DMS53 (cell line): ENCODE data around the gene CABP1.
"Not testable (repeated sequence)": the region's sequence is repeated elsewhere in the genome, so short reads cannot be mapped to it uniquely, and the experiment has no call there.

Experiments used
- DNase-seq: peaks from one replicate; lab custom pipeline; 2025; lab: John Stamatoyannopoulos, UW

Gene CABP1

DNA sequence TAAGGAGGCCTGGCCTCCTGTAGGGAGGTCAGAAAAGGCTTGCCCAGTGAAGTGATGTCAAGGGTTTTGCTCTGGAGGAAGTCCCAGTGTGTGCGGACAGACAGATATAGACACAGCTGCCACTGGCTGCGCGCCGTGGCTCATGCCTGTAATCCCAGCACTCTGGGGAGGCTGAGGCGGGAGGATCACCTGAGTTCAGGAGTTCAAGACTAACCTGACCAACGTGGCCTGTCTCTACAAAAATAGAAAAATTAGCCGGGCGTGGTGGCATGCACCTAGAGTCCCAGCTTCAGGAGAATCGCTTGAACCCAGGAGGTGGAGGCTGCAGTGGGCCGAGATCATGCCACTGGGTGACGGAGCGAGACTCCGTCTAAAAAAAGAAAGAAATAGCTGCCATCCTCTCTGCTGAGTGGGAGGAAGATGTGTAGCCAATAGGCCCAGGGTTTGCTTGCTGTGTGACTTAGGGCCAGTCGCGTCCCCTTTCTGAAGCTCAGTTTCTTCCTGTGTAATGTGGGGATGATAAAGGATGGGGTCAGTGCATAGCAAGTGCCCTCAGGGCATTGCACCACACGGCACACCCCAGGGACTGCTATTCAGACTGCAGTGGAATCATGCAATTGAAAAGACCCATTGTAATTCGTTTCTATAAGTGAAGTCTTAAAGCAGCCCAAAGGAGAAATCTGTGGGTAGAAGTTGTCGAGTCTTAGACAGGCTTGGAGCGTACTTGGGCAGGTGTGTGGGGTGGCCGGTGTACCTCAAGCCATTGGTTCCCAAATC is 27.9 kb downstream of the CABP1 start:
- no peak for DNase-seq

DNA sequence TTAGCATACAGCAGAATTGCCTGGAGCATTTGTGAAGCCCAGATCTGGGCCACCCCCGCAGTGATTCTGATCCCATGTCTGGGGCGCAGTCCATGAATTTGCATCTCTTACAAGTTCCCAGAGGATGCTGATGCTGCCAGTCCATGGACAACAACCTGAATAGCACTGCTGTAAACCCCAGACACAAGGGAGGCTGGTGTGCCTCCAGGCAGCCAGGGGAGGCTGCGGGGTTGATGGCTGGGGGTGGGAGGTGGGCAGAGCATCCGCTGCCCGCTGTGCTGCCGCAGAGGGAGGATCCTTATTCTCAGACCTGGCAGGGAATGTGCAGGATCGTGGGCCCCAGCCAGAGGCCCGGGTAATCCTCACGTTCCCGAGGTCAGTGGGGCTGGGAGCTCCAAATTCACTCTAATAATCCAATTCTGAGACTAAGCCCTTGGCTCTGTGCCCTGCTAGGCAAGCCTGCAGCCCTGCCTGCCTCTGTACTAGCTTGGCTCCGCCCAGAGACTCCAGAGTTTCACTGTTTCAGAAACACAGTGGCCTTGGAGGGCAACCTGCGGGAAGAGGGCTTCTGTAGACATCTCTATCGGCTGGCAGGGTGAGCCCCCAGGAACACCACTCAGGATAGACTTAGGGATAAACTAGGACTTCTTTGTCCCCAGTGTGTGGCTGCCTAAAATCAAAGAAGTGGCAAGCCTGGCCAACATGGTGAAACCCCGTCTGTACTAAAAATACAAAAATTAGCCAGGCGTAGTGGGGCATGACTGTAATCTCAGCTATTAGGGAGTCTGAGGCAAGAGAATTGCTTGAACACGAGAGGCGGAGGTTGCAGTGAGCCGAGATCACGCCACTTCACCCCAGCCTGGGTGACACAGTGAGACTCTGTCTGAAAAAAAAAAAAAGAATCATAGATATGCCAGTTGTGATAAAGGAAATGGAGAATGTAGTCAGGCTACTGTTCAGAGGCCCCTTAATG is 28.7 kb downstream of the CABP1 start:
- peak; percentile 25 for DNase-seq

GRCh38 chr12:120670237-120670636 is 29.8 kb downstream of the CABP1 start:
- not testable (repeated sequence) for DNase-seq

DNA sequence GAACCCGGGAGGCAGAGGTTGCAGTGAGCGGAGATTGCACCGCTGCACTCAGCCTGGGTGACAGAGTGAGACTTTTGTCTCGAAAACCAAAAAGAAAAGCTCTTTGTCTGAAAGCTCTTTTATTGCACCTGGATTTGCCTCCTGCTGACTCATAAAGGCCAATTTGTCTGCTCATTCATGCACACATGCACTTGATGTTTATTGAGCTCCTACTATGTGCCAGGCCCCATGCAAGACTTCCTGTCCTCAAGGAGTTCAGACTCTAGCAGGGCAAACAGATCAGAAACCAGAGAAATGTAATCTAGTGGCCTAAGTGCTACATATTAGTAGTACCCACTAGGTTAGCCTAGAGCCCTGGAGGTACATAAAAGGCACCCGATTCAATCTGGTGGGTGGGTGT is 30.2 kb downstream of the CABP1 start:
- DNase-seq = no peak

DNA sequence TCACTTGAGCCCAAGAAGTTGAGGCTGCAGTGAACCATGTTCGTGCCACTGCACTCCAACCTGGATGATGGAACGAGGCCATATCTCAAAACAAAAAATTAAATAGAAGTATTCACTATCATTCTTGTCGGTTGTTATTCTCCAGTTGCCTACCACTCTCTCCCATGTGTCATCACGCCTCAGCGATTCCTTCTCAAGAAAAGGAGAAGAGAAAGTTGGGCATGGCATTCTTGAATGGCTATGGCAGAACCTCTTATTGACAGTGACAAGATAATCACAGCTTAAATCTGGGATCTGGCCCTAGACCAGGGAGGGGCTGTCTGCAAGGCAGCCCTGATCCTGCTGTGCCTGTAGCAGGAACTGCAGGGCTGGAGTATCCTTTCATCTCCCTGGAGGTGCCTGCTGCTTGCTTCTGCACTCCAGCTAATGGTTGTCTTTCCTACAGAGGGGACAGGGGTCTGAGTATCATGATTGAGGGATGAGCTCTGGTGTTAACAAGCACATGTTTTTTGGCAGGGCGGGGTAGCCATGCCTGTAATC is 33.7 kb downstream of the CABP1 start:
- no peak for DNase-seq

GRCh38 chr12:120677765-120678473 is 37.5 kb downstream of the CABP1 start:
- no peak for DNase-seq

DNA sequence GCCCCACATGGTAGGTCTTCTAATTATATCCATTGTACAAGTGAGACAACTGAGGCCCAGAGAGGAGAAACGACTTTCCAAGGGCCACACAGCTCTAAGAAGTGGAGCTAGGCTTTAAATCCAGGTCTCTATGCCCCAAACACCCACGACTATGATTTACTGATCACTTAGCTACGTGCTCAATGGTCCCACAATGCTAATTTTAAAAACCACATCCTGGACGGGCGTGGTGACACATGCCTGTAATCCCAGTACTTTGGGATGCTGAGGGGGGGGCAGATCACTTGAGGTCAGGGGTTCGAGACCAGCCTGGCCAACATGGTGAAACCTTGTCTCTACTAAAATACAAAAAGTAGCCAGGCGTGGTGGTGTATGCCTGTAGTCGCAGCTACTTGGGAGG is 38.1 kb downstream of the CABP1 start:
- DNase-seq = no peak

DNA sequence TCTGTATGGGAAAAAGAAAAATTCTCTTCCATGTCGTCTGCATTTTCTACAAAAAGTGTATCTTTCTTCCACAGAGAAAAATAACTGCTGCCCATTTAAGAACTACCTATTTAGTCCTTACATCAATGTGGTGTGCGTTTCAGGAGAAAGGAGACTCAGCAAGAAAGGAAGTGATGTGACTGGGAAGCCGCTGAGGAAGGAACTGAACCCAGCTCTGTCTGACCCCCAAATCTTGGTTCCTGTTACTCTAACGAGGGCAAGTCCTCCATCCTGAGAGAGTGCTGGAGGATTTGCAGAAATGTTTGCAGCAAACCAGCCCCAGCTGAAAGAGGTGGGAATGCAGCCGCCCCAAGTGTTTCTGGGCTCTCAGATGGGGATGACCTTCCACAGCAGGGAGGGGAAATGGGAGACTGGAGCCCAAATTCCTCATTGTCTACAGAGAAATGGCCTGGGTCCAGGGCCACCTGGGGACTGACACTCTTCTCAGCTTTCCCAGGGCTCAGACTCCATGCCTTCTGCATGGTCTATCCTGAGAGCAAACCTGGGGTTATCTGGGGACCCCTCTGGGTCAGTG is 39.8 kb downstream of the CABP1 start:
- no peak for DNase-seq

DNA sequence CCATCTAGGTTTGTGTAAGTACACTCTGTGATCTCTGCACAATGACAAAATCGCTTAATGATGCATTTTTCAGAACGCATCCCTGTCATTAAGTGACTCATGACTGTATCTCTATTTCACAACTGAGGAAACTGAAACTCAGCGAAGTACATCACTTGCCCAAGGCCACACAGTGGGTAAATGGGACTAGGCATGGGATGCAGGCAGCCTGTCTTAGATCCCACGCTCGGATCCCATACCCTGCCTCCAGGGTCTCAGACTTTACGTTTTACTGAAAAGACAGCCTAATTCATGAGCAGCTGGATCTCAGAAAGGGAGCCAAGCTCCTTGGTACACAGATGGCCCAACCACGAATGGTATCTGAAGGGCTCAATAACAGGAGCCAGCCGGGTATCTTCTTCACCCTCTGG is 44.1 kb downstream of the CABP1 start:
- DNase-seq = no peak

DNA sequence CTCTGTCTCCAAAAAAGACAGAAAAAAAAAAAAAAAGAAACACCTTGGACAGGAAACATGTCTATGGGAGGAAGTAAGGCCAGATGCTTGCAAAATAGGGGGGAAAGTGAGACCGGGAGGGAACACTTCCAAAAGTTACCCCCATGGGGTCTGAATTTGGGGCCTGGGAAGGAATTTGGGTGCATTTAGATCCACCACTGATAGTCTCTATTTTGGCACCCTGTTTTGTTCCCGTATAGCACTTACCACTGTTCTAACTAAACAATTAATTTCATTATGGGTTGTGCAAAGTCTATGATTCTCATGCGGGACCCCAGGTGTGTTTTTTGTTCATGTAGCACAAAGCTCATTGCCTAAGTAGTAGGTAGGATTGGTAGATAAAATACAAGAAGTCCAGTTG is 45.1 kb downstream of the CABP1 start:
- no peak for DNase-seq

- DNase-seq = peak; percentile 100
Observed at GRCh38 chr12:120686151-120686689, 45.8 kb downstream of the CABP1 start.

GRCh38 chr12:120686690-120687577 is 46.5 kb downstream of the CABP1 start, which contains the start of gene MLEC:
TSS of gene MLEC (plus strand) at chr12:120687149. CDS start at chr12:120687297, 148 bp downstream.
- peak; percentile 99 for DNase-seq

DNA sequence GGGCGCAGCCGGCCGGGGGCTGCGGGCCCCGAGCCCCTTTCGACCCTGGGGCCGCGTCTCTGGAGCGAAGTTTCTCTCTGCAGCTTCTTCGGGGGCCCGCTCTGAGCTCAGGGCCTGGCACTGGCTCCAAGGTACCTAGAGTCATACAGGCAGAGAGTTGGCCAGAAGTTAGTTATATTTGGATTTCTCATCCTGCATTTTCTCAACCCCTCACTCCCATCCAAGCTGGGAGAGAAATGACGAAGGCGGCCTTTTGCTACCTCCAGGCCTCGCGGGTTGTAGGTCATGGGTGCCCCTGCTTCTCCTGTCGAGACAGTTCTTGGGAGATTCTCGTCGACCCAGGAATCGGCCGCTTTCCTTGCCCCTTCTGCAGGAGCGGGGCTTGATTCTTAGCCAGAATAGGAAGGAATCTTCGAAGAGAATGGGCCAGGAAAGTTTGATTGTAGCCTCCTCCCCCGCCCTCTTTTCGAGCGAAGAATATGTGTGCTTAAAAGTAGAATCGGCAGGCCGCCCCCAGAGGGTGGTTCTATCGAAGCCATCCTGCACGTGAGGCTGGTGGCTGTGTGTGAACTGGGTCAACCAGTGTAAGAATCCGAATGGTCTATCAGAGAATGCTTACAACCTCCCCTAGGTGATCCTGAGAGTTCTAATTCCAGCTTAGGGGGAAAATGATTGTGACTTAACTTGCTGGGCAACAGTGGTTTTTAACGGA is 47.3 kb downstream of the CABP1 start:
- peak; percentile 64 for DNase-seq

DNA sequence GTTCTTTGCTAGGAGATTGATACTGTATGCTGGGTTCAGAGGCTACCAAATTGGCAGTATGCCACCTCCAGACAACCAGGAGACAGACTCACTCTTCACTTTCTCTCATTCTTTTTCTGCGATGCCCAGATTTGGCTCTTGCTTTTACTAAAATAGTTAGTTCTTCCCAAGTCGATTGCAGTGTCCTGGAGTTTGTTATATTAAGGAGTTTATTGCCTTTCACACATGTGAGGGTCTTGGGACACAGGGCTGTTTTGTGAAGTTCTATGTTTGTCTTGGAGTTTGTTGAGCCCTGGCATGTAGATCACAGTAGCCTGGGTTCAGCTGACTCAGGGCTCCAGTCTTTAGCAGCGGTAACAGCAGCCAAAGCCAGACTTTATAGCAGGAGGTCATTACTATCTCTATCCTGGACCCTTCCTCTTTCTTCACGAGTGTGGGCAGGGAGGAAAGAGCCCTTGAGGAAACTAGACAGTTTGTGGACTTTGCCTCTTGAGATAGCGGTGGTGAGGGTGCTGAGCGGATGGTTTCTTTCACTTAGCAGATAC is 48.2 kb downstream of the CABP1 start:
- DNase-seq = peak; percentile 49

DNA sequence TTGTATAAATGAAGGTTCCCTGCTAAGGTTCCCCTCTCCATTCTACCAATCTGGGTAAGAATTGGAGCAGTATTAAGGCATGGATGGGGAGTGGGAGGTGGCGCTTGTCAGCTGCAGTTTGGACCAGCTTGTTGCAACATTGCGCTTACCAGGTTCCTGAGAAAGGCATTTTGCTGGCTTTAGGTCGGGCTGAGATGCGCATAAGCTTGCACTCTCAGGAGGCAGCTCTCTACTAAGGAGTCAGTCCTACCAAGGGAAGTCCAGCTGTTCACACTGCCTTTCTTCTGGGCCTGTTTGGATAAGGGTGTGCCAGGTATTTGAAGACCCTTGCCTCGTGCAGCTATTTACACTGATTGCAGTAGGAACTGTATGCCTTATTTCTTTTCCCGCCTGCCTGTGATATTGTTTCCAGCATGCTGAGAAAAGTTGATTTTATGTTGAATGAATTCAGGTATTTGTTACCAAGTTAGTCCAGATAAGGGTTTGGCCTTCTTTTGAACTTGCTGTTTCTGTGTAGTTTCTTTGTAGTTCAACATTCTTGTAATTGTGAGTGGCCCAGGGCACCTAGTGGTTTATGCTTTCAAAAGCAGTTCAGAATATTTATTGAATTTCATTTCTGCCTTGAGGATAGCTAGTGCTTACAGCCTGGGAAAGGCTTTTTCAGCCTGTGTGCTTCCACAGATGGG is 49.1 kb downstream of the CABP1 start:
- DNase-seq = no peak

GRCh38 chr12:120690083-120690450 is 49.6 kb downstream of the CABP1 start:
- DNase-seq = no peak

DNA sequence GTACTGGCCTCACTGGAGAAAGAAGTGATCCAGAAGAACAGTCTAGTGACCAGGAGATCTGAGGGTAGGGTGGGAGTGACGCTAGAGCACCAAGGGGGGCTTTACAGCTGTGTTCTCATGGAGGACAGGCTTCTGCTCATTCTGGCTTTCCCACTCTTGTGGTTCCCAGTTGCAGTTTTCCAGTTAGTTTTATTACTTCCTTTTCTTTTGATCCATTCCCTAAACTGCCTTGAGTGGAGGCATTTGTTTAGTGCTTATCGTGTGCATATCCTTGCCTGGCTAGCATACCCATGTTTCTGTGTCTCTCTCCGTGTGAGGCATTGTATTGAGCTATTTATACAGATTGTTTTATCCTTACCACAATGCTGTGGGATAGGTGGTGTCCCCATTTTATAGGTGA is 50.6 kb downstream of the CABP1 start:
- no peak for DNase-seq

GRCh38 chr12:120692524-120693033 is 52.2 kb downstream of the CABP1 start:
- DNase-seq = no peak

DNA sequence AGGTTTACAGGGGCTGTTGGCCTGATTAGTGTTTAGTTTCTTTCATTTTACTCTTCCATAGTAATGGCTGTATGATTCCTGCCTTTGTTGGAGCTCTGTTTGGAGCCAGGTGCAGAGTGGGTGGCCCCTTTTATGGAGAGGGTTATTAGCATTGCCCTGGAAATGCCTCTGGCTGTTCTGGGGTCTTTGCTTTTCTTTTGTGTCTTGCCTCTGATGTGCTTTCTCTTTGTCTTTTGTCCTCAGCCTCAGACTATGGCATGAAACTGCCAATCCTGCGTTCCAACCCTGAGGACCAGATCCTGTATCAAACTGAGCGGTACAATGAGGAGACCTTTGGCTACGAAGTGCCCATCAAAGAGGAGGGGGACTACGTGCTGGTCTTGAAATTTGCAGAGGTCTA is 53.4 kb downstream of the CABP1 start:
- DNase-seq = no peak
